ENCODE results near the gene NOL11. TPM values are rescaled to one million over a fixed set of nuclear protein-coding genes. Genes with fewer than 3 reads are reported as not detected.

NOL11 gene
- total and polyA plus RNA-seq, 2 experiments from 2014 or later: 116 to 130 TPM

GRCh38 chr17:67730731-67731130 lies 13.0 kb downstream of the NOL11 start:
- peaks cover 30% of the 10 kb centered on the region for H3K4me1 ChIP-seq (ENCODE audit: insufficient read depth)
- H3K36me3 Mint-ChIP-seq (ENCODE audit: low read depth): peaks cover 83% of the 10 kb centered on the region
- no peak for TF ChIP-seq NANOG (IDR thresholded peaks at IDR 0.05; ENCODE audit: borderline replicate concordance)
- peaks cover 50% of the 10 kb centered on the region for H3K79me2 ChIP-seq (replicated peaks; ENCODE audit: insufficient read depth)
- H3F3A ChIP-seq (replicated peaks; ENCODE audit: low read depth): peaks cover 17% of the 10 kb centered on the region
- no peak overlapping the region for H2AFZ ChIP-seq
- no peak overlapping the region for H3K27ac ChIP-seq (ENCODE audit: low read depth)
- no peaks in the 10 kb centered on the region for H3K9me2 ChIP-seq (ENCODE audit: insufficient read depth)
- peaks cover 8% of the 10 kb centered on the region; the same call in 2 of the 3 replicates for H3K9me3 Mint-ChIP-seq
- H3K27ac Mint-ChIP-seq: no peak overlapping the region
- H3K4me1 Mint-ChIP-seq: peaks cover 17% of the 10 kb centered on the region
- H3K36me3 ChIP-seq (ENCODE audit: insufficient read depth): peaks cover 39% of the 10 kb centered on the region
- peaks cover 6% of the 10 kb centered on the region for H3K27me3 Mint-ChIP-seq (ENCODE audit: insufficient read depth, low read depth, poor library complexity)
- DNase-seq (ENCODE audit: low spot score): no peak
- no peak overlapping the region for H3K4me2 ChIP-seq
- H3K27me3 ChIP-seq (ENCODE audit: insufficient read depth): no peaks in the 10 kb centered on the region
- no peaks in the 10 kb centered on the region; the same call in 1 of the 2 replicates for H4K20me1 ChIP-seq (replicated peaks; ENCODE audit: insufficient read depth)
- H3K4me3 ChIP-seq: no peak overlapping the region
- ATAC-seq: no peak
- no peak overlapping the region for H3K4me3 Mint-ChIP-seq

GRCh38 chr17:67733449-67733848 lies 15.7 kb downstream of the NOL11 start:
- H3K36me3 Mint-ChIP-seq (ENCODE audit: low read depth): peaks cover 83% of the 10 kb centered on the region
- no peak overlapping the region for H2AFZ ChIP-seq
- H3K27ac Mint-ChIP-seq: peak overlapping the region; percentile 94

GRCh38 chr17:67737145-67737544 lies 19.4 kb downstream of the NOL11 start:
- no peaks in the 10 kb centered on the region for H3K27me3 Mint-ChIP-seq (ENCODE audit: insufficient read depth, low read depth, poor library complexity)
- ATAC-seq (no peak), DNase-seq (ENCODE audit: low spot score) (no peak)
- Histone ChIP-seq H3F3A (replicated peaks; ENCODE audit: low read depth) (peaks cover 3% of the 10 kb centered on the region; the same call in 1 of the 2 replicates), H4K20me1 (replicated peaks; ENCODE audit: insufficient read depth) (no peaks in the 10 kb centered on the region), H3K4me2 (no peak overlapping the region), H3K4me1 (ENCODE audit: insufficient read depth) (peaks cover 26% of the 10 kb centered on the region), H3K27me3 (ENCODE audit: insufficient read depth) (no peaks in the 10 kb centered on the region), H3K27ac (ENCODE audit: low read depth) (no peak overlapping the region), H3K4me3 (no peak overlapping the region), H3K79me2 (replicated peaks; ENCODE audit: insufficient read depth) (peaks cover 21% of the 10 kb centered on the region), H3K9me2 (ENCODE audit: insufficient read depth) (no peaks in the 10 kb centered on the region), H2AFZ (no peak overlapping the region), H3K36me3 (ENCODE audit: insufficient read depth) (peaks cover 60% of the 10 kb centered on the region)
- H3K4me1 Mint-ChIP-seq: peaks cover 18% of the 10 kb centered on the region
- H3K27ac Mint-ChIP-seq: no peak overlapping the region
- H3K9me3 Mint-ChIP-seq: no peaks in the 10 kb centered on the region
- peaks cover 81% of the 10 kb centered on the region for H3K36me3 Mint-ChIP-seq (ENCODE audit: low read depth)
- no peak overlapping the region for H3K4me3 Mint-ChIP-seq
- TF ChIP-seq CREB1 (CRISPR knock-in tag; IDR thresholded peaks at IDR 0.05; ENCODE audit: low read depth) (no peak), REST (IDR thresholded peaks at IDR 0.05; ENCODE audit: unreplicated experiment) (no peak), ZNF462 (CRISPR knock-in tag; IDR thresholded peaks at IDR 0.05) (no peak), EZH2phosphoT487 (IDR thresholded peaks at IDR 0.05; ENCODE audit: unreplicated experiment) (no peak), ZNF114 (CRISPR knock-in tag; IDR thresholded peaks at IDR 0.05) (no peak)

More at GRCh38 chr17:67733449-67733848, 15.7 kb downstream of the NOL11 start:
- Mint-ChIP-seq H3K4me3 (peak overlapping the region; percentile 24; the same call in 2 of the 3 replicates), H3K27me3 (ENCODE audit: insufficient read depth, low read depth, poor library complexity) (peaks cover 4% of the 10 kb centered on the region), H3K4me1 (peaks cover 17% of the 10 kb centered on the region), H3K9me3 (peaks cover 8% of the 10 kb centered on the region; the same call in 2 of the 3 replicates)
- H3K4me3 ChIP-seq: peak overlapping the region; percentile 22
- H3F3A ChIP-seq (replicated peaks; ENCODE audit: low read depth): peaks cover 14% of the 10 kb centered on the region
- peaks cover 46% of the 10 kb centered on the region for H3K36me3 ChIP-seq (ENCODE audit: insufficient read depth)
- TF ChIP-seq NANOG (IDR thresholded peaks at IDR 0.05; ENCODE audit: borderline replicate concordance) (peak; percentile 61; the same call in 1 of the 2 replicates), CREB1 (CRISPR knock-in tag; IDR thresholded peaks at IDR 0.05; ENCODE audit: low read depth) (no peak)
- no peaks in the 10 kb centered on the region for H4K20me1 ChIP-seq (replicated peaks; ENCODE audit: insufficient read depth)
- H3K9me2 ChIP-seq (ENCODE audit: insufficient read depth): no peaks in the 10 kb centered on the region
- ATAC-seq (peak; percentile 92), DNase-seq (ENCODE audit: low spot score) (peak; percentile 65)
- H3K79me2 ChIP-seq (replicated peaks; ENCODE audit: insufficient read depth): peaks cover 49% of the 10 kb centered on the region
- no peaks in the 10 kb centered on the region for H3K27me3 ChIP-seq (ENCODE audit: insufficient read depth)
- peak overlapping the region; percentile 64 for H3K4me2 ChIP-seq
- H3K27ac ChIP-seq (ENCODE audit: low read depth): peak overlapping the region; percentile 94
- H3K4me1 ChIP-seq (ENCODE audit: insufficient read depth): peaks cover 30% of the 10 kb centered on the region

Data from GM23338 (cell line).